GM18508 (cell line): Measurements from ENCODE around the gene SLC25A23.
"Not testable (repeated sequence)": the region's sequence is repeated elsewhere in the genome, so short reads cannot be mapped to it uniquely, and the experiment has no call there.

Experiments used
- ATAC-seq: cut with Tn5 transposase; IDR thresholded peaks from one replicate; pipeline ENCODE4 v1.9.1; 2021; ENCODE audit warnings: moderate number of reproducible peaks; ENCODE audit not compliant: insufficient read depth, unreplicated experiment

SLC25A23 gene

DNA sequence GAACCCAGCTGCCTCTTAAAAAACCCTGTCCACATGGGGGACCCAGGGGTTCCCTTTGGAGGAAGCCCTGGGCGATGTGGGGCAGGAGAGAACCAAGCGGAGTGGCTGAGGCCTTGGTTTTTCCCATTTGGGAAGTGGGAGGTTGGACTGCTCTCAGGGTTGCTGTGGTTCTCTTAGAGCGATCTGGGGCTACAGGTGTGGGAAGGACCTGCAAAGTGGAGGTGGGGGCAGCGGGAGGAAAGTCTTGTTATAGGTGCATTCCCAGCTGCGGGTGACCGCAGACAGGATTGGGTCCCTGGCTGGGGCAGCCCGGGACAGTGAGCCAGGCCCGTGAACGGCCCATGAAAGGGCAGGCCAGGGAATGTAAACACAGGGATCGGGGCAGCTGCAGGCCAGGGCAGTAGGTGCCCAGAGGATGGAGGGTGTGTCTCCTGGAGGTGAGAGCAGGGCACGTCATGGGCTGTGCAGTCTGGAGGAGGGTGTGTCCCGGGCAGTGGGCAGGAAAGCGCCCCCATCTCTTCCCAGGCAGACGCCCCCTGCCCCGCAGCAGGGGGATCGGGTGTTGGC, 814 bp downstream of the SLC25A23 start:
- no peak for ATAC-seq

DNA sequence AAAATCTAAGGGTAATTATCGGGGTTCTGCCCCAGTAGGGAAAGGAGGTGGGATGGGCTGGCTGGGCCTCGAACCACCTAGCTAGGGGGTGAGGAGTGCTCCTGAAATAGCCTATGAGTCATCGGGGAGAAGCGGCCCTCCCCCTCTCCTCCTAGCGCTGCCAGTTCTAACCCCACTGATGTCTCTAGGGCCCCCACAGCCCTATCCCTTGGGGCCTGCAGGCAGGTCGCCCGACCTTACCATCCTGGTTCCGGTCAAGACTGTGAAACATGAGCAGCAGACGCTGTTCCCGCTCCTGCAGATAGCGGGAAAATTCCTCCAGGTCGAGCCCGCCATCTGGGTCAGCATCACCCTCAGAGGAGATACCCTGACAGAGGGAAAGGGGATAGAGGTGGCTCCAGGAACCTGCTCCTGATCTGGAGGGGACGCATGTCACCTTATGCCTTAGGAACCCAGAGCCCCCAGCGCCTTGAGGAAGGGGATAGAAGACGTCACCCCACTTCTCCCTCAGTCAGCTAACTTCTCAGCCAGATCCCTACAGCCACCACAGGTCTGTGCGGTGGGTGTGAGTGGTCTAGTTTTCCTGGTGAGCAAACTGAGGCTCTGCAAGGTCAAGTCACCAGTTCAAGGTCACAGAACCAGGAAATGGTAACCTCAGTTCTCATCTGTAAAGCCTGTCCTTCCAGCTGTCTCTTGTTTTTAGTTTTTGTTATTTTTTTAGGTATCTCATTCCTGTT, 1.5 kb downstream of the SLC25A23 start:
- ATAC-seq, result no peak

DNA sequence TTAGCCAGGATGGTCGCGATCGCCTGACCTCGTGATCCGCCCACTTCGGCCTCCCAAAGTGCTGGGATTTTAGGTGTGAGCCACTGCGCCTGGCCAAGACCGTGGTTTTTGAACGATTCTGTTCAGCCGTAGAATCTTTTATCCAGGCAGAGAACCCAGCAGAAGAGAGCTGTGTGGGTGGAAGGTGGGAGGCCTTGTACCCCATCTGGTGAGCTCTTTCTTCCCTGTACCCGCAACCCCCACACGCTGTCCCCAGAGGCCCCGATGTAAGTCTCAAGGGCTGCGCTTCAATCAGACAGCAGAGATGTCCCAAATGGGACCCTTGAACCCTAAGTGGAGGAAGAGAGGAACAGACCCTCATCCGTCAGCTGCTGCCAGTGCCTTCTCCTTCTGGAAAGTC, 3.7 kb downstream of the SLC25A23 start:
- no peak for ATAC-seq

DNA sequence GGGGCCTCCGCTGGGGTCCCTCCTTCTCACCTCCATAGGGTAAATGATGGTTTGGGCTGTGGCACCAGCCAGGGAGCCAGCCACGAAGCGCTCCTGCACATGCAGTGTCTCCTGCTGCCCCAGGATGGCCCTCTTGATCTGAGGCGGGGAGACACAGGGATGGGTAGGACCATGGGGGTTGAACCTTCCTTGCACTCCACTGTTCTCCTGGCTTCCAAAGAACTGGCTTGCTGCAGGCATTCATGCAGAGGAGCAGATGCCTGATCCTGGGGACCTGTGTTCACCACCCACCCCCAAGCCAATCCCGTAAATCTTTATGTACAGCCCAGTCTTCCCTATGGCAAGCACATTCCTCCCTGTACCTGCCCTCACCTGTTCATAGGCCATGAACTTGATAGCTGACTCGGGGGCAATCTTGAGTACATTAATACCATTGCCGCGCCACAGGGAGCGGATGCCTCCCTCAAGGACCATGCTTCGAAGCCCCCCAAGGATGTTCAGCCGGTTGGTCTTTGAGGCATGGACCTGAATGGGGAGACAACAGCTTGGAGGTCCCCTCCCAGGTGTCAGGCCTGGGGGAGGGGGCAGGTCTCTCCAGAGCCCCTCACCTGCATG, 5.5 kb downstream of the SLC25A23 start:
- no peak for ATAC-seq

DNA sequence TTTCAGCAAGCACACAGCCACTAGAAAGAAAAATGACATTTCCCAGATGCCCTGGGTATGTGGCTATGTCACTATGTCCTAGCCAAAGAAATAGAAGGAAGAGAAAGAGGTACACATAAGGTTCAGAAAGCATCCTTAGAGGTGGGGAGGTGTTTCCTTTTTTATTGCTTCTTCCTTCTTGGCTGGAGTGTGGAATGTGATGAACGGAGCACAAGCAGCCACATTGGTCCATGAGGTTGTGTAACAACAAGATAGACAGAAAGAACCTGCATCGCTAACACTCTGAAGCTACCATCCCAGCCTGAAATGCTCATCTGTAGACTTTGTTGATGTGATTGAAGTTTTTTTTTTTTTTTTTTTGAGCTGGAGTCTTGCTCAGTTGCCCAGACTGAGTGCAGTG, 6.7 kb downstream of the SLC25A23 start:
- ATAC-seq, result no peak

DNA sequence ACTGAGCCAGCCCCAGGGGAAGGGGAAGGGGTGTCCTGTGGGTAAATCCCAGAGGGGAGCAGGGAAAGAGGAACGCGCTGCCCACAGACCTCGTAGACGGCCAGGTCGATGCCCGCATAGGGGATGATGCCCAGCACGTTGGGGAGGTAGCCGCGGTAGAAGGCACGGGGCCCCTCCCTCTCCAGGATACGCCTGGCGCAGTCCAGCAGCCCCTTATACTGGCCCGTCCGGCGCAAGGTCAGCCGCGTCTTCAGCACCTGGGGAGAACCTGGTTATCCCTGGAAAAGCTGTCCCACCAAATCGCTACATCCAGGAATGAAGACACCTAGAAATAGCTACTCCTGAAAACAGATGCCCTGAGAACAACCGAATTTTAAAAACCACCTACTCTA, 7.4 kb downstream of the SLC25A23 start:
- no peak for ATAC-seq

DNA sequence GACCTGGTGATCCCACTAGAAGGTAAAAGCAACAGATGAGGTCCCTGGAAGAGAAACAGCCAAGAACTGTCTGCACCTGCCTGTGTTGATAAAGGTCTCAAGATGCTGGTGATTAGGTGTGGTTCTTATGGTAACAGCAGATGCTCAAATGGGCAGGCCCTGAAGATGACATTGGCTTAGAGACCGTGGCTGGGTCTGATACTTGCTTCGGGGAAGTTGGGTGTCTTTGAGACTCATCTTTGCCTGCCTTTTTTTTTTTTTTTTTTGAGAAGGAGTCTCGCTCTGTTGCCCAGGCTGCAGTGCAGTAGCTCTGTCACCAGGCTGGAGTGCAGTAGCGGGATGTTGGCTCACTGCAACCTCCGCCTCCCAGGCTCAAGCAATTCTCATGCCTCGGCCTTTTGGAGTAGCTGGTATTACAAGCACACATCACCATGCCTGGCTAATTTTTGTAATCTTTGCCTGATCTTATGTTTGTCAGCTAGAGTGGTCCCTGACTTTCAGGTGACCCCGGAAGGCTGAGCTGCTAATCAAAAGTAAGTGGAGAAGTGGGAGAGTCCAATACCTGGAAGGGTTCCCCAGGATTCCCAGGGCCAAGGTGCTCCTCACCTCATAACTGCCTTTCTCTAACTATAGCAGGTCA, 7.9 kb downstream of the SLC25A23 start:
- no peak for ATAC-seq

DNA sequence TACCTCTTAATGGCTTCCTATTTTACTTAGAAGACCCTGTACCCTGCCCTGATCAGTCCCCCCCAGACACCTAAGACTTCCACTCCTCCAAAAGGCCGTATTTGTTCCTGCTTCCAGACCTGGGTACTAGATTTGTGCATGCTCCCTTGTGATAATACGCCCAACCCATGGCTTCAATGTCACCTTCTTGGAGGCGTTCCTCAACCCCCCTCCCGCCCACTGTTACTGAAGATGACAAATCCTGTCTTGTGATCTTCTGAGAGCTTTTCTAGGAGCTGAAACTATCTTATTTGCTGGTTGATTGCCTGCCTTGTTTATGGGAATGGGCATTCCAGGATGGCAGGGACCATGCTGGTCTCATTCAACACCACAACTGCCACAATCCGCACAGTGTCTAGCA, 9.4 kb downstream of the SLC25A23 start:
- no peak for ATAC-seq

DNA sequence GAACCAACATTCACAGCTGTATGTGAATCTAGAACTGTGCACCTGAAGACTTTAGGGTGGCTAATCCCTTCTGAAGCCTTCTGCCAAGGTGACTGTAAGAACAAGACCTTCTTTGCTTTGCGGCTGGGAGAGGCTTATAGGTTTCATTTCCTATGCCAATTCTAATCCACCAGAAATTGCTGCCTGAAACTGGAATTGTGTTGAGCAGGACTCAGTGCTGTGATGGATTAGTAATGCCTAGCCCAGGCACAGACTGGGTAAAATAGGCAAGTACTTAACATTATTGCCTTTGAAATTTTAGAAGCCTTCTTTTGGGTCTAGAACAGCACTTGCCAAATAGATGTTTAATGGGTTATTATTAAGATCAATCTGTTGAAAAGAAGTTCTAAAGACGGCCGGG, 11.5 kb downstream of the SLC25A23 start:
- ATAC-seq, result no peak

DNA sequence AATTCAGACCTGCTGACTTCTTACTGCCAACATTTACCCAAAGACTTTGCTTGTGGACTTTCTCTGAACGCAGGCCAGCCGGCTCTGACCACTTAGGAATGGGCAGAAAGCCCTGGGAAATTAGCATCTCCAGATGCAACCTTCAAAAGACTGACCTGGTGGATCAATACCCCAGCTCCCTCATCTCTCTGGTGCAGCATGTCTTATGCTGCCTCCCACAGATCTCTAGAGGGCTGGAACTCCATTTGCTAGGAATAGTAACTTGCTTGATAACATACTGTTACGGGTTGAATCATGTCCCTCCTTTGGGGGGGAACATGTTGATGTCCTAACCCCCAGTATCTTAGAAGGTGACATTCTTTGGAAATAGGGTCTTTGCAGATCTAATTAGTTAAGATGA, 13.1 kb downstream of the SLC25A23 start:
- ATAC-seq, result no peak

DNA sequence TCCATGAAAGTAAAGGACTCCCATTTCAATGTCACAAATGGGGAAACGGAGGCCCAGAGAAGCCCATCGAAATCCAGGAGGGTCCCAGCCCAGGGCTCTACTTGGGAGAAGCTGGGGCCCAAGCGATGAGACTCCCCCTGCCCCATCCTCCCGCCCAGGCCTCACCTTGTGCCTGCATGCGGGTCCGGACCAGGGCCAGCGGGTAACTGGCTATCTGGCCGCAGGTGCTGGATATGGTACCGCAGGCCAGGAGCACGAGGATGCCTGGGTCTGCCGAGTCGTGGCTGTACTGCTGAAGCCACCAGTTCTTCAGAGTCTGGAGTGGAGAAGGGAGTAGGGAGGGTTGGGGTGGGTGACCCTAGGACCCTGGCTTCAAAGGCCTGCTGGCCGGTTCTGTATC, 15.6 kb downstream of the SLC25A23 start:
- ATAC-seq, result no peak

DNA sequence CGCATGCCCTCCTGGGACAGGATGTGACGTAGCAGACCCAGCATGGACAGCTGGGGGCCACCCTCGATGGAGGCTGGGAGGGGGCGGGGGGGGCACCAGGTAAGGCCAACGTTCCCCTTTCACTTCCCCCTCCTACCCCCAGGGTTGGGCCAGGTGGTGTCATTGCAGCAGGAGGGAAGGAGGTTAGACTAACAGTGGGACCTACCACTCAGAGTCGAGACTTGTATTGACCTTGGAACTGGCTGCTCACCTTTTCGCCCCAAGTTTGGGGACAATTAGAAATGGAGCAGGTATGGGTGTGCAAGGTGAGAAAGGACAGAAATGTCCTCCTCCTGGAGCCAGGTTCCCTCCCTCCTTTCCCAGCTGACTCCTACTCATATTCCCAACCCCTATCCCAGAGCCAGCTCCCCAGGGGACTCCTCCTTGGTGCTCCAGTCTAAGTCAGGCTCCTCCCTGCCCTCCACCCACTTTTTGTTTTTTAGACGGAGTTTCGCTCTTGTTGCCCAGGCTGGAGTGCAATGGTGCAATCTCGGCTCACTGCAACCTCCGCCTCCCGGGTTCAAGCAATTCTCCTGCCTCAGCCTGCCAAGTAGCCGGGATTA, 17.4 kb downstream of the SLC25A23 start:
- ATAC-seq, result no peak

DNA sequence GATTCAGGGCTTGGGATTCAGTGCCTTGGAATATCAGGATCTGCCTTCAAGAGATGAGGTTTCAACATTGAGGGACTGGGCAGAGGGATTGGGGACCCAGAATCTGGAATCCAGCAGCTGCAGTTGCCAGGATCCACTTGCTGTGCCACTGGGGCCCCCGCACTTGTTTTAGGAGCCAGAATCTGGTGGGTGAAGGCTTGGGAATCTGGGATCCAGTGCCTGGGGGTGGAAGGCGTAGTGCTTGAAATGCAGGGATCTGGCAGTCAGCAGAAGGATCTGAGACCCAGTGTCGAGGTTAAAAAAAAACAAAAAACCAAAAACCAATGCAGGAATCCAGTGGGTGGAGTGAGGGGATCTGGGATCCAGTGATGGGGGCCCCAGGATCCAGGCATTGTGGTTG, 18.7 kb downstream of the SLC25A23 start:
- no peak for ATAC-seq

DNA sequence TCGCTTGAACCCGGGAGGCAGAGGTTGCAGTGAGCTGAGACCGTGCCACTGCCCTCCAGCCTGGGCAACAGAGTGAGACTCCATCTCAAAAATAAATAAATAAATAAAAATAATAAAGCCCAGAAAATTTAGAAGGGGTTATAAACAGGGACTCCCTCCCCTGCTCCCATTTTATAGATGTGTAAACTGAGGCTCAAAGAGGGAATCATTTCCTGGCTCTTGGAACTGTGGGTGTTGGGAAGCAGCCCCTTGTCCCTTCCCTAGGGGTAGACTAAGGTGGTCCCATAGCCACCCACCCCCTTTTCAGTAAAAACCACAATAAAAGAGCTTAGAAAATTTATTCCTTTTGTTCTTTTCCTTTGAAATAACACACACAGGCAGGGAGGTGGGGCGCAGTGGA, 19.8 kb downstream of the SLC25A23 start:
- ATAC-seq, result no peak

DNA sequence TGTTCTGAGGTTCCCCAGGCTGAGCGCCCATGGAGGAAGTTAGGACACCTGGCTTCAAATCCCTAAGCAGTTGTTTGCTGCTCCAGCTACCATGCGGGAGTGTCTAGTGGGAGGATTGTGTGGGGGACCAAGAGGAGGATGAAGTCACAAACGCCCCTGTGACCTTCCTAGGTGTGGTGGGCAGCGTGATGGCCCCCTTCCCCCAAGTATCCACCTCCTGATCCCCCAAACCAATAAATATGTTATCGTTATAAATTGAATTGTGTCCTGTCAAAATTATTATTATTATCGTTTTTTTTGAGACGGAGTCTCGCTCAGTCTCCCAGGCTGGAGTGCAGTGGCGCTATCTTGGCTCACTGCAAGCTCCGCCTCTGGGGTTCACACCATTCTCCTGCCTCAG, 25.9 kb downstream of the SLC25A23 start, which contains the start of gene SLC25A41:
Gene SLC25A41, minus strand, starts transcription at position 101 of the 400 bp plus-strand sequence. Its CDS starts 70 bp downstream, at position 31.
- ATAC-seq, result no peak

DNA sequence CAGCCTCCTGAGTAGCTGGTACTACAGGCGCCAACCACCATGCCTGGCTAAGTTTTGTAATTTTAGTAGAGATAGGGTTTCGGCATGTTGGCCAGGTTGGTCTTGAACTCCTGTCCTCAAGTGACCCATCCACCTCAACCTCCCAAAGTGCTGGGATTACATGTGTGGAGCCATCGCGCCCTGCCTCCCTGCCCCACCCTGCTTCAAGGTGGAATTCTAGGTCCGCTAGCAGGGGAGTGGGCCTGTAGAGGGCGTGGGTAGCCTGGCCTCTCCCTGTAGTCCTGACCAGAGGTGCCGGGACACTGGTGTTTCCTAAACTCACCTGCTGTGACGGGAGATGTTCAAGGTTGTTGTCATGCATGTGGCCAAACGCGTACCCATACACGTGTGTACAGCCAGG, 26.4 kb downstream of the SLC25A23 start:
- ATAC-seq, result no peak

DNA sequence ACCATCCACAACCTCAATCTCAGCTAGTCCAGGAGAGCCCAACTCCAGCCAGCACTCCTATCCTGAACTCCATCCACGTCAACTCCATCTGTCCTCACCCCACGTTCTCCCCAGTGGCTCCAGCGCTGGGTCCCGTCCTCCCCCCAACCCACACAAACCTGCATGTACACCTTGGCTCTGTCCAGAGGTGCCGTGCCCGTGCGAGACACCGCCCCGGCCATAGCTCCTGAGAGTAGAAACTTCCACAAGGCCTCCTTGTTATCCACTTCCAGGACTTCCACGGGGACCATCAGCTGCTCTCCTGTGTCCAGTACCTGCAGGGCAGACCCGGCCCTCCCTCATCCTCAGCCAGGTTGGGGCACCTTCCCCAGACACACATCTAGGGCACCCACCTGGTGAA, 27.7 kb downstream of the SLC25A23 start:
- no peak for ATAC-seq

DNA sequence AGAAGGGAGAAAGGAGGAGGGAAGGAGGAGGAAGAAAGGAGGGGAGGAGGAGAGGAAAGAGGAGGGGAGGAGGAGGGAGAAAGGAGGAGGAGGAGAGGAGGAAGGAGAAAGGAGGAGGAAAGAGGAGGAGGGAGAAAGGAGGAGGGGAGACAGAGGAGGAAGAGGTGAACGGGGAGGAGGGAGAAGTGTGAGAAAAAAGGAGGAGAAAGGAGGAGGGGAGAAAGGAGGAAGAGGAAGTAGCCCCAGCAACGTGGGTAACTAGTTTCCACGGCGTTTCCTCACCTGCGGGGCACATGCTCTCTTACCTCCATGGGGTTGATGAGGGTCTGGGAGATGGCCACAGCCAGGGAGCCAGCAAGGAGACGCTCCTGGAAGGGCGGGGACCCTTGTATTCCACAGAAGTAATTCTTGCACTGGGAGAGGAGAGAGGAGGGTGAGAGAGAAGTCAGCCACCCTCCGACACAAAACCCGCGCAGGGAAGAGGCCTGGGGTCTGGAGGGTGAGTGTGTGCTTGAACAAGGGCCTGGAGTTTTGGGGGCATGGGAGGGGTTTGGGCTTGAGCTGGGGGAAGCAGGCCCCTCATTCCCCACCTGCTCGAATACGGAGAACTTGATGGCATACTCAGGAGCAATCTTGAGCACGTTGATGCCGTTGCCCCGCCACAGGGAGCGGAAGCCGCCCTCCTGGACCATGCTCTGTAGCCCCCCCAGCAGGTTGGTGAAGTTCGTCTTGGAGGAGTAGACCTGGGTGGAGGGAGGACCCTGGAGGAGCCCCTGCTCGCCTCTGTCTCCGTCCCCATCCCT, 30.0 kb downstream of the SLC25A23 start:
- ATAC-seq, result no peak

DNA sequence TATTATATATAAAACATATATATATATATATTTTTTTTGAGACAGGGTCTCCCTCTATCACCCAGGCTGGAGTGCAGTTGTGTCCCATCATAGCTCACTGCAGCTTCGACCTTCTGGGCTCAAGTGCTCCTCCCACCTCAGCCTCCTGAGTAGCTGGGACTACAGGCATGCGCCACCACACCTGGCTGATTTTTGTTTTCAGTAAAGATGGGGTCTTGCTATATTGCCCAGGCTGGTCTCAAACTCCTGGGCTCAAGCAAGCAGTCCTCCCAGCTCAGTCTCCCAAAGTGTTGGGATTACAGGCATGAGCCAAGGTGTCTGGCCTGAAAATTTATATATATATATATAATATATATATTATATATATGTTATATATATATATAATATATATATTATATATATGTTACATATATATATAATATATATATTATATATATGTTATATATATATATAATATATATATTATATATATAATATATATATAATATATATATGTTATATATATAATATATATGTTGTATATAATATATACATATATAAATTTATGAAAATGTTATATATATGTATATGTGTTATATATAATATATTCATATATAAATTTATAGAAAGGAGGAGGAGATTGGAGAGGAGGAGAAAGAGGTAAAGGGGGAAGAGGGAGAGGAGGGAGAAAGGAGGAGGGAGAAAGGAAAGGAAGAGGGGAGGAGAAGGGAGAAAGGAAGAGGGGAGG, 30.7 kb downstream of the SLC25A23 start:
- ATAC-seq, result not testable (repeated sequence)
